ENCODE measurements around the gene C1QA. TPM values are rescaled to one million over a fixed set of nuclear protein-coding genes. Genes with fewer than 3 reads are reported as not detected.

C1QA gene
- total RNA-seq, 1 experiment from 2014 or later = 0.50 TPM

DNA sequence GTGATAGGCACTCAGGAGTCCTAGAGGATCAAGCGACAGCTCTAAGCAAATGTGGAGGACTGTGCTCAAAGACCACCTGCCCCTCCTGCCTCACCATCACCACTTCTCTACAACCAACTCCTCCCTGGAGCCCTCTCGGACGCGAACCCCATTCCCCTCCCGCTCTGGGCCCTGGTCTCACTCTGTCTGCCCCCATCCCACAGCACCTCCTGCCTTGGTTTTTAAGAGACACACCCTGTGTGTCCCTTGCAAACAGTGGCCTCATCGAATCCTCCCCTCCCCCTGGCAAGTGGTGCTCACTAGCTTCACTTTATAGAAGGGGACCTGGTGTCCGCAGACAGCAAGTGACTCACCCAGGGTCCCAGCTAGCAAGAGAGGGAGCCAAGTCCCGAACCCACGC is 44.4 kb upstream of the C1QA start (continued):
- TF ChIP-seq, protein P1, sequence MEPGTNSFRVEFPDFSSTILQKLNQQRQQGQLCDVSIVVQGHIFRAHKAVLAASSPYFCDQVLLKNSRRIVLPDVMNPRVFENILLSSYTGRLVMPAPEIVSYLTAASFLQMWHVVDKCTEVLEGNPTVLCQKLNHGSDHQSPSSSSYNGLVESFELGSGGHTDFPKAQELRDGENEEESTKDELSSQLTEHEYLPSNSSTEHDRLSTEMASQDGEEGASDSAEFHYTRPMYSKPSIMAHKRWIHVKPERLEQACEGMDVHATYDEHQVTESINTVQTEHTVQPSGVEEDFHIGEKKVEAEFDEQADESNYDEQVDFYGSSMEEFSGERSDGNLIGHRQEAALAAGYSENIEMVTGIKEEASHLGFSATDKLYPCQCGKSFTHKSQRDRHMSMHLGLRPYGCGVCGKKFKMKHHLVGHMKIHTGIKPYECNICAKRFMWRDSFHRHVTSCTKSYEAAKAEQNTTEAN (CRISPR knock-in tag; IDR thresholded peaks at IDR 0.05) = no peak
- TF ChIP-seq, protein P2, sequence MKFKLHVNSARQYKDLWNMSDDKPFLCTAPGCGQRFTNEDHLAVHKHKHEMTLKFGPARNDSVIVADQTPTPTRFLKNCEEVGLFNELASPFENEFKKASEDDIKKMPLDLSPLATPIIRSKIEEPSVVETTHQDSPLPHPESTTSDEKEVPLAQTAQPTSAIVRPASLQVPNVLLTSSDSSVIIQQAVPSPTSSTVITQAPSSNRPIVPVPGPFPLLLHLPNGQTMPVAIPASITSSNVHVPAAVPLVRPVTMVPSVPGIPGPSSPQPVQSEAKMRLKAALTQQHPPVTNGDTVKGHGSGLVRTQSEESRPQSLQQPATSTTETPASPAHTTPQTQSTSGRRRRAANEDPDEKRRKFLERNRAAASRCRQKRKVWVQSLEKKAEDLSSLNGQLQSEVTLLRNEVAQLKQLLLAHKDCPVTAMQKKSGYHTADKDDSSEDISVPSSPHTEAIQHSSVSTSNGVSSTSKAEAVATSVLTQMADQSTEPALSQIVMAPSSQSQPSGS (CRISPR knock-in tag; IDR thresholded peaks at IDR 0.05; ENCODE audit: borderline replicate concordance, low read depth) = no peak
- no peak for TF ChIP-seq CREB1 (CRISPR knock-in tag; IDR thresholded peaks at IDR 0.05)
- TF ChIP-seq ZNF317 (CRISPR knock-in tag; IDR thresholded peaks at IDR 0.05; ENCODE audit: borderline replicate concordance, low read depth) = no peak

DNA sequence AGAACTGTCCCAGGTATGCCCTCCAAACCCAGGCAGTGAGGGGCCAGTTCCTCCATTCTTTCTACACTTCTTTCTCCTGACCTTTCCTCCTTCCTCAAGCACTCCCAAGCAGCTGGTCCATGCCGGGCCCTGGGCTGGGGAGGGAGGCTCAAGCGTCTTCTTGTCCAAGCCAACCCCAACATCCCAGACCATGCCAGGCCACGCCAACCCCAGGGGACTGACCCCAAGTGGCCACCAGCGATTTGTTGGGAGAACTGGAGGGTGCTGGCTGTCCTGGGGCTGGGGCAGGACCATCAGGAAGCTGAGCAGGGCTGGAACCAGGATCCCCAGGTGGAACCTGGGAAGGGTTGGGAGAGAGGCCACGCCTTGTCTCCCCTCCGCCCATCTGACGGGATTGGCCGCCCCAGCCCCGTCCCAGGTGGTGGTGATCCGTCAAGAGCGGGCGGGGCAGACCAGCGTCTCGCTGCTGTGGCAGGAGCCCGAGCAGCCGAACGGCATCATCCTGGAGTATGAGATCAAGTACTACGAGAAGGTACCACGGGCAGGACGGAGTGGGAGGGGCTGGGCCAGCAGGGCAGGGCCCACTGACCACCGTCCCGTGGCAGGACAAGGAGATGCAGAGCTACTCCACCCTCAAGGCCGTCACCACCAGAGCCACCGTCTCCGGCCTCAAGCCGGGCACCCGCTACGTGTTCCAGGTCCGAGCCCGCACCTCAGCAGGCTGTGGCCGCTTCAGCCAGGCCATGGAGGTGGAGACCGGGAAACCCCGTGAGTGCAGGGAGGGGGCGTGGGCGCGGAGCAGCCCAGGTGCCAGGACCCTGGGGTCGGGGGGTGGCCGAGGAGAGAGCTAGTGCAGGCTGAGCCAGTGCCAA is 43.3 kb upstream of the C1QA start:
- Mint-ChIP-seq H3K4me1 (0 out of 2 replicates have a peak, but pooled peaks cover 2% of the 10 kb centered on the region), H3K27ac (no peak overlapping the region), H3K27me3 (ENCODE audit: low read depth) (no peaks in the 10 kb centered on the region; the same call in 1 of the 2 replicates), H3K9me3 (no peaks in the 10 kb centered on the region), H3K36me3 (no peaks in the 10 kb centered on the region), H3K4me3 (peak overlapping the region; percentile 61)
- TF ChIP-seq NR3C1 (CRISPR knock-in tag; conservative IDR thresholded peaks at IDR 0.05; ENCODE audit: low read depth) (no peak), PRRX2 (CRISPR knock-in tag; IDR thresholded peaks at IDR 0.05) (no peak), GTF2I (CRISPR knock-in tag; conservative IDR thresholded peaks at IDR 0.05) (no peak), ZNF138 (CRISPR knock-in tag; conservative IDR thresholded peaks at IDR 0.05) (no peak), ZNF121 (CRISPR knock-in tag; IDR thresholded peaks at IDR 0.05) (0 out of 2 replicates have a peak, but pooled peaks have one; percentile 77), SP1 (CRISPR knock-in tag; conservative IDR thresholded peaks at IDR 0.05) (no peak), ETV6 (CRISPR knock-in tag; IDR thresholded peaks at IDR 0.05) (0 out of 2 replicates have a peak, but pooled peaks have one; percentile 45), FOXK1 (CRISPR knock-in tag; IDR thresholded peaks at IDR 0.05) (peak; percentile 13; the same call in 1 of the 2 replicates)
- TF ChIP-seq, protein P3, sequence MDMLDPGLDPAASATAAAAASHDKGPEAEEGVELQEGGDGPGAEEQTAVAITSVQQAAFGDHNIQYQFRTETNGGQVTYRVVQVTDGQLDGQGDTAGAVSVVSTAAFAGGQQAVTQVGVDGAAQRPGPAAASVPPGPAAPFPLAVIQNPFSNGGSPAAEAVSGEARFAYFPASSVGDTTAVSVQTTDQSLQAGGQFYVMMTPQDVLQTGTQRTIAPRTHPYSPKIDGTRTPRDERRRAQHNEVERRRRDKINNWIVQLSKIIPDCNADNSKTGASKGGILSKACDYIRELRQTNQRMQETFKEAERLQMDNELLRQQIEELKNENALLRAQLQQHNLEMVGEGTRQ (CRISPR knock-in tag; IDR thresholded peaks at IDR 0.05) = 0 out of 2 replicates have a peak, but pooled peaks have one; percentile 3
- CTCF ChIA-PET = interaction anchor here (0.6 to 1.2 kb wide), 3 partner anchors 49 to 125 kb away, joined by 3 to 5 read pairs (median 3); no protein-coding TSS in a partner anchor
- ATAC-seq (peak; percentile 97), DNase-seq (ENCODE audit: low spot score) (peak; percentile 75)
- POLR2A ChIA-PET = no interaction called here

DNA sequence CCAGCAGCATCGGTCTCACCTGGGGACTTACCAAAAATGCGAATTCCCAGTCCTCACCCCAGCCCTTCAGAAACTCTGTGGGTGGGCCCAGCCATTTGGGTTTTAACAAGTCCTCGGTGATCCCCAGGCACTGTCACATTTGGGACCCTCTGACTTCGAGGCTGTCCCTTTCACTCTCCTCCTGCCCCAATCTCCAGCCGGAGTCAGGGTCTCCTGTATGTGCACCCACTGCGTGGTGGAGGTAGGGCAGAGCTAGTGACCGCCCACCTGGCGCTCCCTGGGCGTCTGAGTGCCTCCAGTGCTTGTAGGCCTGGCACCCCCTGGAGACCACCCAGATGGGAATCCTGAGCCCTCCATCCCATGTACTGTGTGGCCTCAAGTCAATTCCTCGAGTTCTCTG is 42.0 kb upstream of the C1QA start:
- Mint-ChIP-seq H3K36me3 (no peaks in the 10 kb centered on the region), H3K27me3 (ENCODE audit: low read depth) (no peaks in the 10 kb centered on the region; the same call in 1 of the 2 replicates), H3K9me3 (no peaks in the 10 kb centered on the region), H3K4me1 (0 out of 2 replicates have a peak, but pooled peaks cover 2% of the 10 kb centered on the region), H3K27ac (no peak overlapping the region), H3K4me3 (no peak overlapping the region)
- no peak for TF ChIP-seq ZBTB21 (CRISPR knock-in tag; IDR thresholded peaks at IDR 0.05; ENCODE audit: borderline replicate concordance)
- TF ChIP-seq ZNF416 (CRISPR knock-in tag; IDR thresholded peaks at IDR 0.05) = no peak
- TF ChIP-seq CREB1 (CRISPR knock-in tag; IDR thresholded peaks at IDR 0.05) = no peak
- TF ChIP-seq CREM (CRISPR knock-in tag; IDR thresholded peaks at IDR 0.05) = no peak
- no peak for TF ChIP-seq EMX1 (CRISPR knock-in tag; IDR thresholded peaks at IDR 0.05)
- no peak for TF ChIP-seq ETV6 (CRISPR knock-in tag; IDR thresholded peaks at IDR 0.05)
- TF ChIP-seq, protein P4, sequence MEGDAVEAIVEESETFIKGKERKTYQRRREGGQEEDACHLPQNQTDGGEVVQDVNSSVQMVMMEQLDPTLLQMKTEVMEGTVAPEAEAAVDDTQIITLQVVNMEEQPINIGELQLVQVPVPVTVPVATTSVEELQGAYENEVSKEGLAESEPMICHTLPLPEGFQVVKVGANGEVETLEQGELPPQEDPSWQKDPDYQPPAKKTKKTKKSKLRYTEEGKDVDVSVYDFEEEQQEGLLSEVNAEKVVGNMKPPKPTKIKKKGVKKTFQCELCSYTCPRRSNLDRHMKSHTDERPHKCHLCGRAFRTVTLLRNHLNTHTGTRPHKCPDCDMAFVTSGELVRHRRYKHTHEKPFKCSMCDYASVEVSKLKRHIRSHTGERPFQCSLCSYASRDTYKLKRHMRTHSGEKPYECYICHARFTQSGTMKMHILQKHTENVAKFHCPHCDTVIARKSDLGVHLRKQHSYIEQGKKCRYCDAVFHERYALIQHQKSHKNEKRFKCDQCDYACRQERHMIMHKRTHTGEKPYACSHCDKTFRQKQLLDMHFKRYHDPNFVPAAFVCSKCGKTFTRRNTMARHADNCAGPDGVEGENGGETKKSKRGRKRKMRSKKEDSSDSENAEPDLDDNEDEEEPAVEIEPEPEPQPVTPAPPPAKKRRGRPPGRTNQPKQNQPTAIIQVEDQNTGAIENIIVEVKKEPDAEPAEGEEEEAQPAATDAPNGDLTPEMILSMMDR (IDR thresholded peaks at IDR 0.05) = no peak
- no peak for TF ChIP-seq MYBL2 (CRISPR knock-in tag; IDR thresholded peaks at IDR 0.05)
- TF ChIP-seq SOX15 (CRISPR knock-in tag; IDR thresholded peaks at IDR 0.05) = no peak
- TF ChIP-seq, protein P5, sequence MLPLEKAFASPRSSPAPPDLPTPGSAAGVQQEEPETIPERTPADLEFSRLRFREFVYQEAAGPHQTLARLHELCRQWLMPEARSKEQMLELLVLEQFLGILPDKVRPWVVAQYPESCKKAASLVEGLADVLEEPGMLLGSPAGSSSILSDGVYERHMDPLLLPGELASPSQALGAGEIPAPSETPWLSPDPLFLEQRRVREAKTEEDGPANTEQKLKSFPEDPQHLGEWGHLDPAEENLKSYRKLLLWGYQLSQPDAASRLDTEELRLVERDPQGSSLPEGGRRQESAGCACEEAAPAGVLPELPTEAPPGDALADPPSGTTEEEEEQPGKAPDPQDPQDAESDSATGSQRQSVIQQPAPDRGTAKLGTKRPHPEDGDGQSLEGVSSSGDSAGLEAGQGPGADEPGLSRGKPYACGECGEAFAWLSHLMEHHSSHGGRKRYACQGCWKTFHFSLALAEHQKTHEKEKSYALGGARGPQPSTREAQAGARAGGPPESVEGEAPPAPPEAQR (CRISPR knock-in tag; IDR thresholded peaks at IDR 0.05) = no peak
- no peak for TF ChIP-seq TP53 (CRISPR knock-in tag; IDR thresholded peaks at IDR 0.05)
- no peak for TF ChIP-seq MXD4 (CRISPR knock-in tag; IDR thresholded peaks at IDR 0.05; ENCODE audit: borderline replicate concordance)
- CTCF ChIA-PET = no interaction called here
- DNase-seq (ENCODE audit: low spot score) (no peak), ATAC-seq (no peak)
- POLR2A ChIA-PET = no interaction called here

Data from WTC11 (cell line).